ENCODE data around the gene FADS3. TPM values are rescaled to one million over a fixed set of nuclear protein-coding genes. Genes with fewer than 3 reads are reported as not detected.

Gene FADS3
- total RNA-seq, 1 experiment from 2014 or later: 50.0 TPM

GRCh38 chr11:61912530-61912898, 21.2 kb upstream of the FADS3 start:
- Mint-ChIP-seq H3K27me3 (ENCODE audit: low read depth) (peaks cover 17% of the 10 kb centered on the region), H3K4me3 (no peak overlapping the region), H3K27ac (no peak overlapping the region; the same call in 1 of the 2 replicates), H3K9me3 (no peaks in the 10 kb centered on the region), H3K36me3 (no peaks in the 10 kb centered on the region), H3K4me1 (peaks cover 19% of the 10 kb centered on the region)
- TF ChIP-seq ZNF219 (CRISPR knock-in tag; IDR thresholded peaks at IDR 0.05; ENCODE audit: borderline replicate concordance): no peak
- TF ChIP-seq ZNF512 (CRISPR knock-in tag; IDR thresholded peaks at IDR 0.05; ENCODE audit: borderline replicate concordance): no peak
- no peak for TF ChIP-seq ZNF232 (CRISPR knock-in tag; IDR thresholded peaks at IDR 0.05)
- TF ChIP-seq NR1H2 (CRISPR knock-in tag; IDR thresholded peaks at IDR 0.05): no peak
- no peak for TF ChIP-seq ZNF423 (CRISPR knock-in tag; IDR thresholded peaks at IDR 0.05)
- TF ChIP-seq ZNF138 (CRISPR knock-in tag; conservative IDR thresholded peaks at IDR 0.05): no peak
- TF ChIP-seq ZNF281 (CRISPR knock-in tag; IDR thresholded peaks at IDR 0.05): no peak
- no peak for TF ChIP-seq AR (CRISPR knock-in tag; IDR thresholded peaks at IDR 0.05)
- no peak for TF ChIP-seq SMAD4 (CRISPR knock-in tag; IDR thresholded peaks at IDR 0.05)
- no peak for TF ChIP-seq ZNF425 (CRISPR knock-in tag; conservative IDR thresholded peaks at IDR 0.05)
- TF ChIP-seq AFF4 (CRISPR knock-in tag; IDR thresholded peaks at IDR 0.05; ENCODE audit: borderline replicate concordance): no peak
- no peak for TF ChIP-seq ZNF263 (CRISPR knock-in tag; IDR thresholded peaks at IDR 0.05; ENCODE audit: low read depth)
- TF ChIP-seq CREM (CRISPR knock-in tag; IDR thresholded peaks at IDR 0.05): no peak
- CTCF ChIA-PET: interaction anchor here (1.7 to 6.2 kb wide), 3 partner anchors 8 to 14 kb away, joined by 6 to 99 read pairs (median 52); no protein-coding TSS in a partner anchor
- DNase-seq (ENCODE audit: low spot score) (peak; percentile 2), ATAC-seq (no peak)
- POLR2A ChIA-PET: no interaction called here
